ENCODE results near the gene VEGFD.

VEGFD gene

DNA sequence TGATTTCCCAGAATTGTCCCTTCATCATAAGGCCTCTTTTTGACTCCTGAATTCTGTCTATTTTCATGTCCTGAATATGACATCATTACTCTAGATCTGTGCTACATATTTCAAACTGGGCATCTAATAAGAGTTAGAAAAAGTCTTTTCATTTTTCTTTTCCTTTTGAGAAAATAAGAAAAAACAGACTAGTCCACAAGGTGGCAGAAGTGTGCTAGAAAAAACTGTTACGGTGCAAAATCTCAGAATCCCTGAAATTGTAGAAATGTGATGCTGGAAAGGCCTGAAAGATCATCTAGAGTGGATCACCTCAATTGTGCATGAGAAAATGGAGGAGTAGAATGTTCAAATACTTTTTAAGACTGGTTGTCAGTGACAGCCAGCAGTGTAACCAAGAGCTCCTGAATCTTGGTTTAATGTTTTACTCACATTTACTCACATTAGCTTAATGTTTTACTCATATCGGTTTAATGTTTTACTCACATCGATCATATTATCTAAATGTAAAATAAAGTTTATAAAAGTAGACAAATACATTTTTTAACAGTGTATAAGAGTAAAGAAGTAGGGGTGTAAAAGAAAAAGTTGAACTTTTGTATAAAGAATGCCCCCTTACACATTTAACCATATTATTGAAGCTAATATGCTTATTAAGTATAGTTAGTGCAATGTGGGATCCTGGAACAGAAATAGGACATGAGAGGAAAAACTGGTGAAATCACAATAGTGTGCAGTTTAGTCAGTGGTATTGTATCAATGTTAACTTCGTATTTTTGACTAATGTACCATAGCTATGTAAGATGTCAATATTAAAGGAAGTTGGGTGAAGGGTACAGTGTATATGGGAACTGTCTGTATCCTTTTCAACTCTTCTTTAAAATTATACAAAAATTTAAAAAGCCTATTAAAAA lies 84.0 kb downstream of the VEGFD start:
- no peak for DNase-seq

DNA sequence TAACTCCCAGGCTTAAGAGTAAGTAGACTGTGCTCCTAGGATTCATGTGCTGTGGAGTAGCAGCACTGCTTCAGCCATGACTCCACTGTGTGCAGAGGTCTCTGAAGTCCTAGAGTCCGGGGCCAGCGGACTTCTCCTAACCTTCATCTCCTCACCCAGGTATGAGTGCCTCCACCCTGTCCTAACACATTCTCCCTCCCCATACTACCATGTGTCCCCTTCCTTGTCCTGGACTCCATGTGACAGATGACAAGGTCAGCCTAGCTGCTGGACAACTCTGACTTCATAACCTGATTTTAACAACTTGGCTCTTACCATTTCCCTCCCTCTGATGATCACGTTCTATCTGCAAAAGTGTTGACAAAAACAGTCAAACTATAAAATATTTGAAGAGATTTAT lies 85.4 kb downstream of the VEGFD start:
- DNase-seq: no peak

DNA sequence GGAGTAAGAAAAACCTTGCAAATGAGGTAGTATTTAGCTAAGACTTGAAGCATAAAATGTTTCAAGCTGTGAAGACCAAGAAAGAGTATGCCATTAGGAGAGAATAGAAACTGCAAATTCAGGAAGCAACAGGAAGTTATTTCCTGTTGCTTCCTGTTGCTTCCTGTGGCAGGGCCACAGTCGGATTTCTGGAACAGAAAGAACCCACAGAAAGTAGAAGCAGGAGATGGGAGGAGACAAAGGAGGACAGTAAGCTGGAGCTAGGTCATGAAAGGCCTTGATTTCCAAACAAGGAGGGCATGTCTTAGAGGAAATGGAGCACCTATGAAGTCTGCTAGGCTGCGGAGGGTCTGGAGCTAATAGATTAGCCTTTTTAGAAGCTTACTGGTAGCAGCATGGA lies 86.0 kb downstream of the VEGFD start:
- no peak for DNase-seq

All from activated CD4-positive, alpha-beta T cell treated with anti-CD3 and anti-CD28 coated beads, Interleukin-2, amount 50 U/mL, for 1 hour (primary cell).